Measurements from ENCODE around the gene UBE4A.

The UBE4A gene

GRCh38 chr11:118373263-118373662 lies 13.9 kb downstream of the UBE4A start:
- in situ Hi-C loops (cut with MboI; ENCODE audit: low pct_unique_long_range_greater_than_20kb, low sequenced_read_pairs, unreplicated experiment): no loop called here
- TF ChIP-seq CTCF (IDR thresholded peaks at IDR 0.05; ENCODE audit: extremely low read depth, insufficient read depth, missing control alignments): no peak
- DNase-seq (ENCODE audit: low spot score): no peak

GRCh38 chr11:118373871-118374270 lies 14.5 kb downstream of the UBE4A start:
- in situ Hi-C loops (cut with MboI; ENCODE audit: low pct_unique_long_range_greater_than_20kb, low sequenced_read_pairs, unreplicated experiment): no loop called here
- DNase-seq (ENCODE audit: low spot score): no peak
- TF ChIP-seq CTCF (IDR thresholded peaks at IDR 0.05; ENCODE audit: extremely low read depth, insufficient read depth, missing control alignments): no peak

GRCh38 chr11:118374729-118375128 lies 15.3 kb downstream of the UBE4A start:
- no peak for DNase-seq (ENCODE audit: low spot score)
- in situ Hi-C loops (cut with MboI; ENCODE audit: low pct_unique_long_range_greater_than_20kb, low sequenced_read_pairs, unreplicated experiment): no loop called here
- no peak for TF ChIP-seq CTCF (IDR thresholded peaks at IDR 0.05; ENCODE audit: extremely low read depth, insufficient read depth, missing control alignments)

GRCh38 chr11:118375978-118376377 lies 16.6 kb downstream of the UBE4A start:
- DNase-seq (ENCODE audit: low spot score): no peak
- no peak for TF ChIP-seq CTCF (IDR thresholded peaks at IDR 0.05; ENCODE audit: extremely low read depth, insufficient read depth, missing control alignments)
- in situ Hi-C loops (cut with MboI; ENCODE audit: low pct_unique_long_range_greater_than_20kb, low sequenced_read_pairs, unreplicated experiment): no loop called here

GRCh38 chr11:118379497-118379896 lies 20.1 kb downstream of the UBE4A start:
- no peak for TF ChIP-seq CTCF (IDR thresholded peaks at IDR 0.05; ENCODE audit: extremely low read depth, insufficient read depth, missing control alignments)
- in situ Hi-C loops (cut with MboI; ENCODE audit: low pct_unique_long_range_greater_than_20kb, low sequenced_read_pairs, unreplicated experiment): no loop called here
- DNase-seq (ENCODE audit: low spot score): no peak

- TF ChIP-seq CTCF (IDR thresholded peaks at IDR 0.05; ENCODE audit: extremely low read depth, insufficient read depth, missing control alignments): no peak
- DNase-seq (ENCODE audit: low spot score): no peak
- in situ Hi-C loops (cut with MboI; ENCODE audit: low pct_unique_long_range_greater_than_20kb, low sequenced_read_pairs, unreplicated experiment): no loop called here
Observed at GRCh38 chr11:118380571-118380970, 21.2 kb downstream of the UBE4A start.

GRCh38 chr11:118382954-118383353 lies 23.6 kb downstream of the UBE4A start:
- no peak for TF ChIP-seq CTCF (IDR thresholded peaks at IDR 0.05; ENCODE audit: extremely low read depth, insufficient read depth, missing control alignments)
- in situ Hi-C loops (cut with MboI; ENCODE audit: low pct_unique_long_range_greater_than_20kb, low sequenced_read_pairs, unreplicated experiment): no loop called here
- no peak for DNase-seq (ENCODE audit: low spot score)
